T-cell (primary cell): ENCODE measurements around the gene BRPF3. TPM values are rescaled to one million over a fixed set of nuclear protein-coding genes. Genes with fewer than 3 reads are reported as not detected.

Source experiments
- ATAC-seq, 4 experiments: fragments of 200-7000 bp in 3 of 4; fragments of 150-1000 bp in 1 of 4; cut with Tn5 transposase; replicated peaks in 1 of 4; 1 replicate in 3 of 4; 2 replicates in 1 of 4; pipeline ENCODE4 v1.10.0; 2021; ENCODE audit warnings: moderate library complexity in 3 of 4, mild to moderate bottlenecking in 2 of 4, moderate number of reproducible peaks in 1 of 4
- CTCF ChIA-PET, 2 donors: fragments of 300-600 bp; sonication (Branson Sonifier 250); formaldehyde crosslinking; loops; one replicate each; lab custom pipeline; 2022; ENCODE audit warnings: antibody characterized with exemption in 2 of 2; lab: Charles Lee
- POLR2A ChIA-PET, 2 donors: fragments of 300-600 bp; sonication (Branson Sonifier 250); formaldehyde crosslinking; loops; one replicate each; lab custom pipeline; 2022; ENCODE audit warnings: antibody characterized with exemption in 2 of 2; lab: Charles Lee
- DNase-seq, 35 experiments: peaks; one replicate each; pipeline versions ENCODE4 v3.0.0 to v3.0.0-alpha.2; 2013 to 2023
- H3K27ac ChIP-seq: one replicate; pipeline ENCODE4 v1.5.1; 2013; ENCODE audit warnings: low read length
- H3K27me3 ChIP-seq, 2 experiments: replicated peaks in 1 of 2; 1 replicate in 1 of 2; 2 replicates in 1 of 2; pipeline versions ENCODE4 v1.6.1 to v1.7.0; 2013; ENCODE audit warnings: low read length in 1 of 2, mixed read lengths in 1 of 2; ENCODE audit not compliant: control insufficient read depth in 2 of 2, insufficient read depth in 2 of 2; ENCODE audit errors: extremely low read depth in 1 of 2
- H3K36me3 ChIP-seq, 2 donors: 1 replicate in 1 of 2; 2 replicates in 1 of 2; pipeline versions ENCODE4 v1.6.1 to v1.7.0; 2013; ENCODE audit warnings: low read length in 1 of 2; ENCODE audit not compliant: control insufficient read depth in 2 of 2, insufficient read depth in 1 of 2; ENCODE audit errors: extremely low read depth in 1 of 2
- H3K4me1 ChIP-seq, 2 experiments: 1 replicate in 1 of 2; 2 replicates in 1 of 2; pipeline versions ENCODE4 v1.6.1 to v1.7.0; 2013; ENCODE audit warnings: low read length in 2 of 2, mixed read lengths in 1 of 2; ENCODE audit not compliant: insufficient read depth in 2 of 2, control insufficient read depth in 1 of 2; ENCODE audit errors: extremely low read depth in 1 of 2
- H3K4me3 ChIP-seq, 2 donors: 1 replicate in 1 of 2; 2 replicates in 1 of 2; pipeline versions ENCODE4 v1.5.1 to v1.7.0; 2013; ENCODE audit warnings: mild to moderate bottlenecking in 2 of 2, low read length in 1 of 2, moderate library complexity in 1 of 2; ENCODE audit not compliant: control insufficient read depth in 1 of 2; ENCODE audit errors: extremely low read depth in 1 of 2
- H3K9me3 ChIP-seq: 2 replicates; pipeline ENCODE4 v1.7.0; 2013
- H3K27ac Mint-ChIP-seq, 2 donors: one replicate each; pipeline ENCODE4 v1.8.0; 2020 to 2021; ENCODE audit warnings: mild to moderate bottlenecking in 2 of 2, mixed read lengths in 2 of 2
- H3K27me3 Mint-ChIP-seq, 2 donors: one replicate each; pipeline ENCODE4 v1.8.0; 2021 to 2022; ENCODE audit warnings: mixed read lengths in 2 of 2
- H3K36me3 Mint-ChIP-seq: one replicate; pipeline ENCODE4 v1.8.0; 2021; ENCODE audit warnings: mixed read lengths
- H3K4me1 Mint-ChIP-seq, 3 donors: one replicate each; pipeline ENCODE4 v1.8.0; 2020 to 2022; ENCODE audit warnings: mixed read lengths in 3 of 3, mild to moderate bottlenecking in 1 of 3
- H3K4me3 Mint-ChIP-seq, 3 donors: one replicate each; pipeline ENCODE4 v1.8.0; 2020 to 2022; ENCODE audit warnings: mild to moderate bottlenecking in 3 of 3, mixed read lengths in 3 of 3, moderate library complexity in 3 of 3
- H3K9me3 Mint-ChIP-seq, 3 donors: one replicate each; pipeline ENCODE4 v1.8.0; 2020 to 2022; ENCODE audit warnings: mixed read lengths in 3 of 3
- WGBS: methylation state at CpG from one replicate; pipeline ENCODE4 v1.1.5; 2013; ENCODE audit warnings: missing lambda C conversion rate; ENCODE audit not compliant: insufficient coverage; 5-methylcytosine and 5-hydroxymethylcytosine counted together
- total RNA-seq, 35 experiments: library from RNA in 6 of 35; stranded (reverse) in 6 of 35; fragments of 120-200 nt in 1 of 35; gene quantifications; one replicate each; pipeline versions ENCODE4 v1.2.1 to v1.2.4 and lab custom pipeline; 2013 to 2026

The BRPF3 gene
- total RNA-seq, 5 donors from 2014 or later (not counting 1 experiment from before 2014, with no cell fraction given) = 33.9 to 38.5 (median 35.7) TPM

DNA sequence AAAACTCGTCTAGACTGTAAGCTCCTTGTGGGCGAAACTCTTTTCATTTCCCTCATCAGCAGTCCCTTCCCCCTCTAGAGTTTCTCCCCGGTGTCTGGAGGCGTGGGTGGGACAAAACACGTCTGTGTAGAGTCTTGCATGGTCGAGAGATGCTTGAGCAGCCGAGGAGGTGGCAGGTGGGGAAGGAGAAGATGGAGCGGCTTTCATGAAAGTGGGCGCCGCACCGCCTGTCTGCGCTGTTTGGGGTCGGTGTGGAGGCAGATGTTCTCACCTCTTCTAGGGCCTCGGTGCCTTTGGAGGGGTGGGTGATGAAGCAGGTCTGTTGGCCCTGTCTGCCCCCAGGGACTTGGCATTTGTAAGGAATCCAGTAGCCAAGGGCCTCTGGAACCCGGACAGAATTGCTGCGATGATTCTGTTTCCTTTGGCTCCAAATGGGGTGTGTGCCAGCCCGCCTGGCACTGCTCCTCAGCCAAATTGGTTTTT is 1.2 kb downstream of the BRPF3 start:
- POLR2A ChIA-PET = interaction anchor here in 1 of 2 donors (1.0 kb wide), 1 partner anchor 18 kb away, joined by 3 read pairs; no protein-coding TSS in a partner anchor
- 90% methylated on average over 8 of the region's 17 CpGs for WGBS
- Mint-ChIP-seq H3K27me3 (no peaks in the 10 kb centered on the region), H3K4me3 (peak overlapping the region; percentile 85 to 89 (median 88)), H3K4me1 (peaks cover 55 to 64% (median 57%) of the 10 kb centered on the region in 3 donors), H3K36me3 (peaks cover 25% of the 10 kb centered on the region), H3K9me3 (no peaks in the 10 kb centered on the region), H3K27ac (peak overlapping the region; percentile 28 to 89)
- Histone ChIP-seq H3K4me1 (peaks cover 20 to 48% of the 10 kb centered on the region in 2 experiments), H3K4me3 (peak overlapping the region in 1 of 2 donors; percentile 56), H3K9me3 (no peaks in the 10 kb centered on the region), H3K27me3 (no peaks in the 10 kb centered on the region), H3K36me3 (peaks cover 6 to 17% of the 10 kb centered on the region in 2 donors), H3K27ac (no peak overlapping the region)
- DNase-seq (no peak), ATAC-seq (no peak)
- CTCF ChIA-PET = interaction anchor here in 1 of 2 donors (0.9 kb wide), 1 partner anchor 102 kb away, joined by 4 read pairs; no protein-coding TSS in a partner anchor

DNA sequence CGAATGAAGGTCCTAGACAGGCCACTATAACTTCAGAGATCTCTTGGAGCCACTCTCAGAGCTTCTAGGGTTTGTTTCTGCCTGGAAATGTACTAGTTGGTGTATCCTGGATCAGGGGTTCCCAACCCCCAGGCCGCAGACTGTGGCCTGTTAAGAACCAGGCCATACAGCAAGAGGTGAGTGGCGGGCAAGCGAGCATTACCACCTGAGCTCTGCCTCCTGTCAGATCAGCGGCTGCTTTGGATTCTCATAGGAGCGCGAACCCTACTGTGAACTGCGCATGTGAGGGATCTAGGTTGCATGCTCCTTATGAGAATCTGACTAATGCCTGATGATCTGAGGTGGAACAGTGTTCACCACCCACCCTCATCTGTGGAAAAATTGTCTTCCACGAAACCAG is 2.4 kb downstream of the BRPF3 start:
- POLR2A ChIA-PET = interaction anchor here in 1 of 2 donors (1.0 kb wide), 1 partner anchor 17 kb away, joined by 3 read pairs; no protein-coding TSS in a partner anchor
- CTCF ChIA-PET = no interaction called here
- H3K27ac ChIP-seq = no peak overlapping the region
- H3K4me3 Mint-ChIP-seq = peak overlapping the region in 1 of 3 donors; percentile 21
- 100% methylated on average over 2 of the region's 9 CpGs for WGBS
- no peaks in the 10 kb centered on the region for H3K9me3 Mint-ChIP-seq
- ATAC-seq = no peak
- H3K9me3 ChIP-seq = no peaks in the 10 kb centered on the region
- H3K4me1 ChIP-seq = peaks cover 25 to 60% of the 10 kb centered on the region in 2 experiments
- no peak overlapping the region for H3K4me3 ChIP-seq
- no peaks in the 10 kb centered on the region for H3K27me3 ChIP-seq
- no peak overlapping the region for H3K27ac Mint-ChIP-seq
- no peak for DNase-seq
- H3K36me3 ChIP-seq = peaks cover 6 to 17% of the 10 kb centered on the region in 2 donors
- peaks cover 67 to 76% (median 70%) of the 10 kb centered on the region in 3 donors for H3K4me1 Mint-ChIP-seq
- peaks cover 33% of the 10 kb centered on the region for H3K36me3 Mint-ChIP-seq
- no peaks in the 10 kb centered on the region for H3K27me3 Mint-ChIP-seq

DNA sequence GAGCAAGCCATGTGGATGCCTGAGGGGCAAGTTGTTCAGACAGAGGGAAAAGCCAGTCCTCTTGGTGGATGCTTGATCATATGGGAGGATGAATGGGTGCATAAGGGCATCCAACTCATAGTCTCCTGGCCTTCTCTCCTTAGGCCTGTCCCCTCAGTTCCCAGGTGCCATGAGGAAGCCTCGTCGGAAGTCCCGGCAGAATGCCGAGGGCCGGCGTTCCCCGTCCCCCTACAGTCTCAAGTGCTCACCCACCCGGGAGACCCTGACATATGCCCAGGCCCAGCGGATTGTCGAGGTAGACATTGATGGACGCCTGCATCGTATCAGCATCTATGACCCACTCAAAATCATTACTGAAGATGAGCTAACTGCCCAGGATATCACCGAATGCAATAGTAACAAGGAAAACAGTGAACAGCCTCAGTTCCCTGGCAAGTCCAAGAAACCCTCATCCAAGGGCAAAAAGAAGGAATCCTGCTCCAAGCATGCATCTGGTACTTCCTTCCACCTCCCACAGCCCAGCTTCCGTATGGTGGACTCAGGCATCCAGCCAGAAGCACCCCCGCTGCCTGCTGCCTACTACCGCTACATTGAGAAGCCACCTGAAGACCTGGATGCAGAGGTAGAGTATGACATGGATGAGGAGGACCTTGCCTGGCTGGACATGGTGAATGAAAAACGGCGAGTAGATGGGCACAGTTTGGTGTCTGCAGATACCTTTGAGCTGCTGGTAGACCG is 3.8 kb downstream of the BRPF3 start:
- Histone ChIP-seq H3K36me3 (peaks cover 6 to 26% of the 10 kb centered on the region in 2 donors), H3K4me1 (peaks cover 32 to 73% of the 10 kb centered on the region in 2 experiments), H3K9me3 (no peaks in the 10 kb centered on the region), H3K27me3 (no peaks in the 10 kb centered on the region), H3K4me3 (no peak overlapping the region), H3K27ac (no peak overlapping the region)
- DNase-seq = no peak
- ATAC-seq = no peak
- Mint-ChIP-seq H3K4me1 (peaks cover 77 to 86% (median 78%) of the 10 kb centered on the region in 3 donors), H3K36me3 (peaks cover 37% of the 10 kb centered on the region), H3K27me3 (no peaks in the 10 kb centered on the region), H3K27ac (no peak overlapping the region), H3K4me3 (no peak overlapping the region), H3K9me3 (no peaks in the 10 kb centered on the region)
- ChIA-PET POLR2A (interaction anchor here in 1 of 2 donors (0.5 kb wide), 1 partner anchor 1055 kb away, joined by 3 read pairs; no protein-coding TSS in a partner anchor), CTCF (no interaction called here)
- WGBS = 100% methylated on average over 12 of the region's 19 CpGs

DNA sequence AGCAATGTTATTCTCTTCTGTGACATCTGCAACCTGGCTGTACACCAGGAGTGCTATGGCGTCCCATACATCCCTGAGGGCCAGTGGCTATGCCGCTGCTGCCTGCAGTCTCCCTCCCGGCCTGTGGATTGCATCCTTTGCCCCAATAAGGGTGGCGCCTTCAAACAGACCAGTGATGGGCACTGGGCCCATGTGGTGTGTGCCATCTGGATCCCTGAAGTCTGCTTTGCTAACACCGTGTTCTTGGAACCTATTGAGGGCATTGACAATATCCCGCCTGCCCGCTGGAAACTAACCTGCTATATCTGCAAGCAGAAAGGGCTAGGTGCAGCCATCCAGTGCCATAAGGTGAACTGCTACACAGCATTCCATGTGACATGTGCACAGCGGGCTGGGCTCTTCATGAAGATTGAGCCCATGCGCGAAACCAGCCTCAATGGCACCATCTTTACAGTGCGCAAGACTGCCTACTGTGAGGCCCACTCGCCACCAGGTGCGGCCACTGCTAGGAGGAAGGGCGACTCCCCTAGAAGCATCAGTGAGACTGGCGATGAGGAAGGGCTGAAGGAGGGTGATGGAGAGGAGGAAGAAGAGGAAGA is 4.6 kb downstream of the BRPF3 start:
- Histone ChIP-seq H3K4me1 (peaks cover 26 to 69% of the 10 kb centered on the region in 2 experiments), H3K27ac (no peak overlapping the region), H3K36me3 (peaks cover 6 to 34% of the 10 kb centered on the region in 2 donors), H3K4me3 (no peak overlapping the region), H3K27me3 (no peaks in the 10 kb centered on the region), H3K9me3 (no peaks in the 10 kb centered on the region)
- ATAC-seq (no peak), DNase-seq (no peak)
- Mint-ChIP-seq H3K27me3 (no peaks in the 10 kb centered on the region), H3K27ac (peak overlapping the region; percentile 9 to 49), H3K9me3 (no peaks in the 10 kb centered on the region), H3K36me3 (peaks cover 45% of the 10 kb centered on the region), H3K4me3 (peak overlapping the region in 2 of 3 donors; percentile 5 to 70), H3K4me1 (peaks cover 80 to 86% (median 80%) of the 10 kb centered on the region in 3 donors)
- 95% methylated on average over 11 of the region's 15 CpGs for WGBS
- CTCF ChIA-PET = no interaction called here
- POLR2A ChIA-PET = no interaction called here

DNA sequence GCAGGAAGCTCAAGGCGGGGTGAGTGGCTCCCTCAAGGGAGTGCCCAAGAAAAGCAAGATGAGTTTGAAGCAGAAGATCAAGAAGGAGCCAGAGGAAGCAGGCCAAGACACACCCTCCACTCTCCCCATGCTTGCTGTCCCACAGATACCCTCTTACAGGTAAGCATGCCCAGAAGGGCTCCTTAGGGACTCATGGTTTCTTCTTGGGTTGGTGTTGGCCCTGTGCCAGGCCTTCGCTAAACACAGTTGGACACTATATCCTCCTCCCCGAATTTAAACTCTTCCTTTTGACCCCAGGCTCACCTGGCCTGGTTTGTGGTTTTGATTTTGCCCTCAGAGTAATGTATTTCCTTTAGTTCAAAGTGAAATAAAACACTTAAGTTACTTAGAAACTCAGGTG is 5.1 kb downstream of the BRPF3 start:
- Histone ChIP-seq H3K27ac (peak overlapping the region; percentile 2), H3K36me3 (peaks cover 6 to 39% of the 10 kb centered on the region in 2 donors), H3K4me1 (peaks cover 25 to 67% of the 10 kb centered on the region in 2 experiments), H3K27me3 (no peaks in the 10 kb centered on the region), H3K9me3 (no peaks in the 10 kb centered on the region), H3K4me3 (no peak overlapping the region)
- Mint-ChIP-seq H3K4me3 (peak overlapping the region in 2 of 3 donors; percentile 5 to 70), H3K4me1 (peaks cover 83 to 90% (median 85%) of the 10 kb centered on the region in 3 donors), H3K27me3 (no peaks in the 10 kb centered on the region), H3K9me3 (no peaks in the 10 kb centered on the region), H3K27ac (peak overlapping the region; percentile 9 to 49), H3K36me3 (peaks cover 50% of the 10 kb centered on the region)
- ChIA-PET POLR2A (no interaction called here), CTCF (no interaction called here)
- ATAC-seq (no peak), DNase-seq (peak in 1 of 35 experiments; percentile 26)
- no CpG with 5 or more reads among the region's 3 CpGs for WGBS

DNA sequence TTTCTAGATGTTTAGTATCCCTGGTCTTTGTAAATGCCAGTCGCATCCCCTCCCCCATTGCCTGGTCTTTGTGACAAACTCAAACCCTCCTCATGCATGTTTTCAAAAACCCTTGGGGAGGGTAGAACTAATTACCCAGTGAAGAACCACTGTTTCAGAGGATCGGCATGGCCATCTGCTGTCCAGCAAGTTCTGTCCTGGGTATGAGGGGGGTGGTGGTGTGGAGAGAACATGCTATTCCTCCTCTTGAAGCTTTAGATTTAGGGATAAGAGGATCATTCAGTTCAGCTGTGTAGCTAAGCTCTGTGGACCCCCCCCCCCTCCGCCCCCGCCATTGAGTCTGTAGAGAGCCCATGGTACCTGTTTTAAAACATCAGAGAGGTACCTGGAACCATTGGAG is 5.6 kb downstream of the BRPF3 start:
- peak overlapping the region in 1 of 3 donors; percentile 70 for H3K4me3 Mint-ChIP-seq
- Histone ChIP-seq H3K4me3 (no peak overlapping the region), H3K36me3 (peaks cover 6 to 43% of the 10 kb centered on the region in 2 donors), H3K27me3 (no peaks in the 10 kb centered on the region), H3K4me1 (peaks cover 25 to 67% of the 10 kb centered on the region in 2 experiments), H3K9me3 (no peaks in the 10 kb centered on the region), H3K27ac (peak overlapping the region; percentile 2)
- peaks cover 55% of the 10 kb centered on the region for H3K36me3 Mint-ChIP-seq
- peaks cover 83 to 92% (median 89%) of the 10 kb centered on the region in 3 donors for H3K4me1 Mint-ChIP-seq
- H3K27me3 Mint-ChIP-seq = no peaks in the 10 kb centered on the region
- ChIA-PET POLR2A (no interaction called here), CTCF (no interaction called here)
- ATAC-seq (no peak), DNase-seq (no peak)
- H3K27ac Mint-ChIP-seq = no peak overlapping the region
- no CpG with 5 or more reads among the region's 4 CpGs for WGBS
- no peaks in the 10 kb centered on the region for H3K9me3 Mint-ChIP-seq
